Stimulated activated naive CD8-positive, alpha-beta T cell treated with anti-CD3 and anti-CD28 coated beads, Interleukin-15, Interleukin-2, amounts not matched to agents 100 ng/mL and 50 ng/mL, for 24 hours (primary cell): Measurements from ENCODE around the gene SPACA5.
"Not testable (repeated sequence)": the region's sequence is repeated elsewhere in the genome, so short reads cannot be mapped to it uniquely, and the experiment has no call there.

Source experiments
- H3K27ac Mint-ChIP-seq: one replicate; pipeline ENCODE4 v1.8.0; 2021; ENCODE audit warnings: mild to moderate bottlenecking, mixed read lengths
- H3K27me3 Mint-ChIP-seq: one replicate; pipeline ENCODE4 v1.8.0; 2021; ENCODE audit warnings: mixed read lengths
- H3K36me3 Mint-ChIP-seq: one replicate; pipeline ENCODE4 v1.8.0; 2021; ENCODE audit warnings: low read depth, mixed read lengths
- H3K4me1 Mint-ChIP-seq: one replicate; pipeline ENCODE4 v1.8.0; 2021; ENCODE audit warnings: low read depth, mixed read lengths
- H3K4me3 Mint-ChIP-seq: one replicate; pipeline ENCODE4 v1.8.0; 2021; ENCODE audit warnings: mild to moderate bottlenecking, mixed read lengths
- H3K9me3 Mint-ChIP-seq: one replicate; pipeline ENCODE4 v1.8.0; 2021; ENCODE audit warnings: mixed read lengths

Gene SPACA5

DNA sequence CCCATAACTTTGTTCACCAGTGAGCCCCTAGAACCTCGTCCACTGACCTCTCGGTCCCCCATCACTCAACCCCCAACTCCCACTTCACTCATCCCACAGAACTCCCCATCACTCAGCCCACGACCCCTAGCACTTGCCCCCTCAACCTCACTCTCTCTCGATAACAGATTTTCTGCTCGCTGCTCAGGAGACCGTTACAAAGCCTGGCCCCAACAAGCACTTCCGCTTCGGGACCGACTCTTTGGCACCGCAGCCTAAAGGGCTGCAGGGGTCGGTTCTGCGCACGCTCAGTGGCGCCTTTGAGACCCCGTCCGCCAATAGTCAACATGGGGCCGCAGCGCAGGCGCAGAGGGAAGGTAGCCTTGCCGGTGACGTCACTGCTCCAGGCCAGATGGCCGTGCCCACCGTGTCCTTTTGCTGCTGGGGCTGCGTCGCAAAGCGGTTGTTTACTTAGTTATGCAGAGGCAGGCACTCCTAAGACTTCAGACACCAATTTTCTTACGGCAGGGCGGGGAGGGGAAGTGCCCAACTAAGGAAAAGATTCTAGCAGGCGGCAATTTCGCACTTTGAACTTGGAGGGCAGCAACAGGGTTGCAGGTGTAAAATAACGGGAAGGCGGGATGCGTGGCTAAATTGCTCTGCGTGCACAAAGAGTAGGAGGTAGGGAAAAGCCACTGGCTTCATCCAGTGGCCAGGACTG, 2.9 kb upstream of the SPACA5 start, which contains the start of gene ZNF182:
ZNF182 (minus strand) TSS at position 232 of the 700 bp plus-strand sequence. CDS start 1,380 bp downstream, outside the sequence.
- no peaks in the 10 kb centered on the region for H3K9me3 Mint-ChIP-seq
- H3K36me3 Mint-ChIP-seq = peaks cover 13% of the 10 kb centered on the region
- H3K27ac Mint-ChIP-seq = peak within 1 kb of the TSS; percentile 99
- peaks cover 27% of the 10 kb centered on the region for H3K4me1 Mint-ChIP-seq
- H3K27me3 Mint-ChIP-seq = no peaks in the 10 kb centered on the region
- H3K4me3 Mint-ChIP-seq = peak within 1 kb of the TSS; percentile 91

DNA sequence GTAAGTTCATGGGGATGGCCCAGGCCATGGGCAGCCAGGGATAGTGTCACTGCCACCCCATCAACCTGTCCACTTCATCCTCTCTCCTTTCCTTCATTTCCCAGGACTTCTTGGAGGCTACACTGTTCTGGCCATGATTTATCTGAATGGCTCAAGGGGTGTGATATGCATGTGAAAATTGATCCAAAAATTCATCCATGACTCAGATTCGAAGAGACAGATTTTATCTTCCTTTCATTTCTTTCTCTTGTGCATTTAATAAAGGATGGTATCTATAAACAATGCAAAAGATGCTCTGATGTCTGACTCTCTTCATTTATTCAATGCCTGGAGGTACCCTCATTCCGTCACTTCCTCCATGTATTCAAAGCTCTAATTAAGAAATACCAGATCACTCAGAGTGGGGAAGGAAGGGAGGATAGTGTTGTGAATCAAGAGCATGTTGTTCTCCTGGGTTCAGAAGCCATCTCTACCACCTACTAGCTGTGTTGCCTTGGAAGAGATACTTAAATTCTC, 2.7 kb downstream of the SPACA5 start:
- H3K4me3 Mint-ChIP-seq, H3K4me1 Mint-ChIP-seq, H3K27ac Mint-ChIP-seq, H3K27me3 Mint-ChIP-seq, H3K9me3 Mint-ChIP-seq, H3K36me3 Mint-ChIP-seq: not testable (repeated sequence)

GRCh38 chrX:48016583-48017310, 10.0 kb downstream of the SPACA5 start:
- H3K36me3 Mint-ChIP-seq, H3K9me3 Mint-ChIP-seq, H3K4me3 Mint-ChIP-seq, H3K27me3 Mint-ChIP-seq, H3K27ac Mint-ChIP-seq: not testable (repeated sequence)
- H3K4me1 Mint-ChIP-seq = peaks cover 11% of the 10 kb centered on the region

GRCh38 chrX:48019892-48020291, 13.1 kb downstream of the SPACA5 start:
- H3K27me3 Mint-ChIP-seq, H3K9me3 Mint-ChIP-seq, H3K36me3 Mint-ChIP-seq, H3K27ac Mint-ChIP-seq, H3K4me3 Mint-ChIP-seq: not testable (repeated sequence)
- H3K4me1 Mint-ChIP-seq = peaks cover 26% of the 10 kb centered on the region

DNA sequence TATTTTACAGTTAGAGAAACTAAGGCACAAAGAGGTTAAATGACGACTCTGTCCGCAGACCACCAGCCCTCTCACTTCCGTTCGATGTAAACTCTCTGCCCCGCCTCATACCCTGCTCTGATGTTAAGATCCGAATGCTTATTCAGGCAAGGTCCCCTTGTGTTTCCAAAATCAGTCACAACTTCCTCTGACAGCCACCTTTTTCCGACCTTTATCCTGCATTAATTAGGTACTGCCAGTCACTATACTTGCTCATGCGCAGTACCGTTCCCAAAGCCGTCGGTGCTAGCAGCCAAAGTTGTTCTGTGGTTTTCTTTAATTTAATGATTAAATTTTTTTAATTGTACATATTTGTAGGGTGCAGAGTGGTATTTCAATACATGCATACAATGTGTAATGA, 13.7 kb downstream of the SPACA5 start:
- H3K9me3 Mint-ChIP-seq = not testable (repeated sequence)
- H3K27ac Mint-ChIP-seq = peak overlapping the region; percentile 99

GRCh38 chrX:48021026-48021900, 14.5 kb downstream of the SPACA5 start:
- peak overlapping the region; percentile 99 for H3K27ac Mint-ChIP-seq
- peaks cover 30% of the 10 kb centered on the region for H3K4me1 Mint-ChIP-seq
- H3K36me3 Mint-ChIP-seq = no peaks in the 10 kb centered on the region
- peak overlapping the region; percentile 91 for H3K4me3 Mint-ChIP-seq
- peaks cover 3% of the 10 kb centered on the region for H3K9me3 Mint-ChIP-seq
- no peaks in the 10 kb centered on the region for H3K27me3 Mint-ChIP-seq

More for the DNA sequence above, 13.7 kb downstream of the SPACA5 start:
- H3K27me3 Mint-ChIP-seq, H3K36me3 Mint-ChIP-seq: not testable (repeated sequence)
- H3K4me1 Mint-ChIP-seq = peaks cover 27% of the 10 kb centered on the region
- peak overlapping the region; percentile 48 for H3K4me3 Mint-ChIP-seq

- H3K4me3 Mint-ChIP-seq = no peak overlapping the region
- H3K36me3 Mint-ChIP-seq = no peaks in the 10 kb centered on the region
Observed at GRCh38 chrX:48022100-48022499, 15.3 kb downstream of the SPACA5 start.

GRCh38 chrX:48022738-48023137, 15.9 kb downstream of the SPACA5 start:
- Mint-ChIP-seq H3K27ac (no peak overlapping the region), H3K36me3 (no peaks in the 10 kb centered on the region), H3K9me3 (peaks cover 3% of the 10 kb centered on the region), H3K27me3 (no peaks in the 10 kb centered on the region), H3K4me3 (no peak overlapping the region), H3K4me1 (peaks cover 30% of the 10 kb centered on the region)

More at GRCh38 chrX:48022100-48022499, 15.3 kb downstream of the SPACA5 start:
- no peak overlapping the region for H3K27ac Mint-ChIP-seq
- peaks cover 30% of the 10 kb centered on the region for H3K4me1 Mint-ChIP-seq
- no peaks in the 10 kb centered on the region for H3K27me3 Mint-ChIP-seq
- peaks cover 3% of the 10 kb centered on the region for H3K9me3 Mint-ChIP-seq

DNA sequence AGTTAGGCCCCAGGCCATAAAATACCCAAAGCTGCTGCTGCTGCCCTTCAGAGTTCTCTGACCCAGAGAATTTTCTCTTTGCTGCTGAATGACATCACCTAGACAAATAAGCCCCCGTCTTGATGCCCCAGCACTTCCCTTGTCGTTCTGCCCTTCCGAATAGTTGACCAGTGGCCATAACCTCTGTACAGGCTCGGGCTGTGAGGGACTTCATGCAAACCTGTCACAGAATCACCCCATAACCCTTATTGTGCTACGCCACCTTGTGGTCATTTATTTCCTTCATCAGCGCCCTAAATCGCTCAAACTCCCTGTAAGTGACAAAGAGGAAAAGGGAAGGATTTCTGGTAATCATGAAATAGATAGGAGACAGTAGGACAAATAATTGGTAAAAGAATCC, 18.8 kb downstream of the SPACA5 start:
- Mint-ChIP-seq H3K36me3 (no peaks in the 10 kb centered on the region), H3K4me3 (no peak overlapping the region), H3K4me1 (peaks cover 24% of the 10 kb centered on the region), H3K9me3 (peaks cover 3% of the 10 kb centered on the region), H3K27me3 (no peaks in the 10 kb centered on the region), H3K27ac (peak overlapping the region; percentile 73)

DNA sequence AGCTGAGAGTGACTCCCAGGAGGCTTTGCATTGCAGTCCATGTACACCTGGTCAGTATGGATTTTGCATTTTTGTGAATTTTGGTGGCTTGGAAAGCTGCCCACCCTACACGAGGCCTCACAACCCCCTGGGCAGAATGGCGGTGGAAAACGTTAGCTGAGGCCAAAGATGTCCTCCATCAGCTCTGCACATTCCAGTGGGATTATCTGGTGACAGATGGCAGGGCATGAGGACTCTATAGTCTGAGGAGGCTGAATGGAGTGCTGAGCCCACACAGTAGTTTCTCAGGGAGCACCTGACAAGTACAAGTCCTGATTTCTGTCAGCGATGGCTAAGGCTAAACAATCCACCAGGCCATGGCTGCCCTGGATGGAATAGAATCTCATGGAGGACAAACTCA, 20.8 kb downstream of the SPACA5 start:
- peaks cover 17% of the 10 kb centered on the region for H3K4me1 Mint-ChIP-seq
- H3K27me3 Mint-ChIP-seq, H3K9me3 Mint-ChIP-seq, H3K27ac Mint-ChIP-seq, H3K4me3 Mint-ChIP-seq, H3K36me3 Mint-ChIP-seq: not testable (repeated sequence)

GRCh38 chrX:48028091-48028490, 21.3 kb downstream of the SPACA5 start:
- peaks cover 12% of the 10 kb centered on the region for H3K4me1 Mint-ChIP-seq
- H3K27ac Mint-ChIP-seq = no peak overlapping the region
- no peaks in the 10 kb centered on the region for H3K27me3 Mint-ChIP-seq
- no peaks in the 10 kb centered on the region for H3K9me3 Mint-ChIP-seq
- no peaks in the 10 kb centered on the region for H3K36me3 Mint-ChIP-seq
- H3K4me3 Mint-ChIP-seq = no peak overlapping the region

GRCh38 chrX:48030237-48030636, 23.4 kb downstream of the SPACA5 start:
- no peak overlapping the region for H3K27ac Mint-ChIP-seq
- no peaks in the 10 kb centered on the region for H3K36me3 Mint-ChIP-seq
- H3K9me3 Mint-ChIP-seq = no peaks in the 10 kb centered on the region
- no peak overlapping the region for H3K4me3 Mint-ChIP-seq
- no peaks in the 10 kb centered on the region for H3K27me3 Mint-ChIP-seq
- peaks cover 4% of the 10 kb centered on the region for H3K4me1 Mint-ChIP-seq

DNA sequence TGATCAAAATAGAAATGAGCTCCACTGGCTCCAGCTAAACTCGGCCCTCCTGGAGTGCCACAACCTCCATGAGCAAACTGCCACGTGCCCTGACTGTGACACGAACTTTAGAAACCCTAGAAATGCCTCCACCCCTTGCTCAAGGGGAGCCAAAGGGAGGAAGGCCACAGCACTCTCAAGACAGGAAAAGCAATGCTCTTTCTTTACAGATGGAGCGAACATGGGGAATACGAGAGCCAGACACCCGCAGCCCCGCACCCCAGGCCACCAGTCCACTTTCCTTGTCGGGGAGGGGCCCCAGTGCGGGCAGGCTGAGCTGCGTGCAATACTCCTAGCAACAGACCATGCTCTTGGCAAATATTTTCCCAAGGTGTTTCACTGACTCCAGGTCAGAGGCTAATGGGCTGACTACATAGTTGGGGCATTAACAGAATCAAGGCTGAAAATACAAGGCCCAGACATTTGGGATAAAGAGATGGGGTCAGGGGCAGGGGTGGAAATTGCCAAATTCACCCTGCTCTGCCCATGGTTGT, 23.9 kb downstream of the SPACA5 start:
- not testable (repeated sequence) for H3K36me3 Mint-ChIP-seq, H3K9me3 Mint-ChIP-seq, H3K27me3 Mint-ChIP-seq, H3K27ac Mint-ChIP-seq, H3K4me3 Mint-ChIP-seq, H3K4me1 Mint-ChIP-seq

GRCh38 chrX:48035891-48036290, 29.1 kb downstream of the SPACA5 start:
- no peaks in the 10 kb centered on the region for H3K36me3 Mint-ChIP-seq
- H3K4me1 Mint-ChIP-seq = no peaks in the 10 kb centered on the region
- no peaks in the 10 kb centered on the region for H3K9me3 Mint-ChIP-seq
- H3K27me3 Mint-ChIP-seq = no peaks in the 10 kb centered on the region
- no peak overlapping the region for H3K4me3 Mint-ChIP-seq
- H3K27ac Mint-ChIP-seq = no peak overlapping the region
